ENCODE measurements around the gene TLDC2. TPM values are rescaled to one million over a fixed set of nuclear protein-coding genes. Genes with fewer than 3 reads are reported as not detected.

TLDC2 gene
- total RNA-seq (not detected), polyA plus RNA-seq (0.29 TPM)

DNA sequence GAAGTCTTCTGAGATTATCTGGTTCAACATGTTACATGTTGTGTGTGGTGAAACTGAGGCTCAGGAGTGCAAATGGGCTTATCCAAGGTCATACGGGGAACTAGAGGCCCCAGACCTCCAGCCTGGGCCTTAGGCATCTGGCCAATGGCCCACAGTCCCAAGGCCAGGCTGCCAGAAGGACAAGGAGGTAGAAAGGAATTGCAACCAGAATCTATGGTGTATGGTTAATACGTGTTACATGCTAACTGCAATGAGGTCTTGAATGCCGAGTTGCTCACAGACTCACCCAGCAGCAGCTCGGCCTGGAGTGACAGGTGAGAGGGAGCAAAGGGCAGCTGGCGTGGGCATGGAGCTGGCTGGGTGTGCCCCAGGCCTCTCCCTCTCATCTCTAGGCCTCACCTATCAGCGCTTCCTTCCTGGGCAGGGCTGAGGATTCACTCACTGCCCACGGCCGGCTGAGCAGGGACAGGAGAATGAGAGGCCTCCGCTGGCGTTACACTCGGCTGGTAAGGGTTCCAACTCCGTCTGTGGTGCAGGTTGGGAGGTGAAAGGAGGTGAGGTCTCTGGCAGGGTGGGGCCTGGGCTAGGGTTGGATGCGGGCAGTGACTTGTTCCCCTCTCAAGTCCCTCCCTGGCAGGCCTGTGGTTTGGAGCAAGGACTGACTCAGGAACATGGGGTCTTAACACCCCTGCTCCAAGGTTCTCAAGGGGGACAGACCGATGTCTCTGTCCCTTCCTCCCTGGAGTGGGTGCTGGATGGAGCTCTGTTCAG is at the start of gene TLDC2:
Gene TLDC2 (plus strand): TSS at position 437 of the 771 bp plus-strand sequence. CDS start 37 bp downstream, at position 474.
- DNase-seq: no peak
- Histone ChIP-seq H3K36me3 (ENCODE audit: insufficient read depth, low read length) (no peaks in the 10 kb centered on the region), H3K4me1 (ENCODE audit: insufficient read depth, low read length) (no peaks in the 10 kb centered on the region), H3K27ac (ENCODE audit: low read depth, low read length) (no peak within 1 kb of the TSS), H3K4me3 (ENCODE audit: low read length) (no peak within 1 kb of the TSS), H3K9me3 (ENCODE audit: low read length) (no peaks in the 10 kb centered on the region), H3K27me3 (ENCODE audit: insufficient read depth, low read length, poor library complexity, severe bottlenecking) (no peaks in the 10 kb centered on the region)
- Mint-ChIP-seq H3K27me3 (no peaks in the 10 kb centered on the region), H3K4me3 (no peak within 1 kb of the TSS), H3K9me3 (no peaks in the 10 kb centered on the region), H3K27ac (peak within 1 kb of the TSS in 4 of 8 donors; percentile 4 to 64 (median 16)), H3K4me1 (no peaks in the 10 kb centered on the region), H3K36me3 (peaks cover 0 to 3% (median 1%) of the 10 kb centered on the region in 3 donors)
- POLR2A ChIA-PET: interaction anchor here (0.7 kb wide), 2 partner anchors 97 to 175 kb away, joined by 3 to 5 read pairs; no protein-coding TSS in a partner anchor
- CTCF ChIA-PET: no interaction called here

DNA sequence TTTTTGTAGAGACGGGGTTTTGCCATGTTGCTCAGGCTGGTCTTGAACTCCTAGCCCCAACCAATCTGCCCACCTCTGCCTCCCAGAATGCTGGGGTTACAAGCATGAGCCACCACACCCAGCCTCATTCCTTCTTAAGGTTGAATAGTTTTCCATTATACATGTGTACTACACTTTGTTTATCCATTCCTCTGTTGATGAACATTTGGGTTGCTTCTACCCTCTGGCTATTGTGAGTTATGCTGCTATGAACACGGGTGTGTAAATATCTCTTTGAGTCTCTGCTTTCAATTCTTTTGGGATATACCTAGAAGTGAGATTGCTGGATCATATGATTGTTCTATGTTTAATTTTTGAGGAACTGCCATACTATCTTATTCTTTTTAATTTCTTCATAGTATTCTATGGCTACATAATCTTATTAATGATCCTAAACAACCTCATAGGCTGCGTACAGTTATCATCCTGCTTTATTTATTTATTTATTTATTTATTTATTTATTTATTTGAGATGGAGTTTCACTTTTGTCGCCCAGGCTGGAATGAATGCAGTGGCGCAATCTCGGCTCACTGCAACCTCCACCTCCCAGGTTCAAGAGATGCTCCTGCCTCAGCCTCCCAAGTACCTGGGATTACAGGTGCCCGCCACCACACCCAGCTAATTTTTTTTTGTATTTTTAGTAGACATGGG is 49.2 kb upstream of the TLDC2 start:
- H3K27ac Mint-ChIP-seq: no peak overlapping the region

DNA sequence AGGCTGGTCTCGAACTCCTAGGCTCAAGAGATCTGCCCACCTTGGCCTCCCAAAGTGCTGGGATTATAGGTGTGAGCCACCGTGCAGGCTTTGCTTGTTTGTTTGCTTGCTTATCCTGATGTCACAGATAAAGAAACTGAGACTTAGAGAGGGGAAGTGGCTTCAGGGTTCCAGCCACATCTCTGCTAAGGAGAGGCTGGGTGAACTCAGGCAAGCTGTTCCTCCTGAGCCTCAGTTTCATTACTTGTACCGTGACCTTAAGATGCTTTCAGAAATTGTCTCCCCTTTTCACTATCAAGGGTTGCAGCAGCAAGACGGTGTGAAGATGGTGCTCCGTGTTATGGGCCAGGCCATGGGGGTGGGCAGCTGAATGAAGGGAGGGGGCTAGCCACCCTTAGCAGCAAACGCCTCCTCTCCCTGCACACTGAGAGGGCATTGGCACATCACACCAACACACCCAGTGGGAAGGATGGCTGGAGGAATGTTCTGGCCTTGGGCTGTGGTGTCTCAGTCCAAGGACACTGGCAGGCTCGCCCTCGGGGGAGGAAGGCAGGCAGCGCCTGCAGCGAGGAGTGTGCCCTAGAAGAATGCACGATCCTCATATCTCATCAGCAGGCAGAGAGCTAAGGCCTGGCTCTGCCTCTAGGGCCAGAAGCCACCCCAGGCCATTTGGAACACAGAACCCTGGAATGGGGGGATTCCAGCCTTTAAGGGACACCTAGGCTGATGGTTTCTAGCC is 48.2 kb upstream of the TLDC2 start:
- H3K4me3 ChIP-seq (ENCODE audit: low read length): no peak overlapping the region
- ChIA-PET CTCF (no interaction called here), POLR2A (no interaction called here)
- Mint-ChIP-seq H3K36me3 (no peaks in the 10 kb centered on the region), H3K4me1 (peaks cover 3 to 5% (median 5%) of the 10 kb centered on the region in 3 donors), H3K9me3 (no peaks in the 10 kb centered on the region), H3K27me3 (no peaks in the 10 kb centered on the region), H3K4me3 (no peak overlapping the region), H3K27ac (no peak overlapping the region)
- no peak overlapping the region for H3K27ac ChIP-seq (ENCODE audit: low read depth, low read length)
- DNase-seq: no peak
- H3K4me1 ChIP-seq (ENCODE audit: insufficient read depth, low read length): no peaks in the 10 kb centered on the region
- no peaks in the 10 kb centered on the region for H3K27me3 ChIP-seq (ENCODE audit: insufficient read depth, low read length, poor library complexity, severe bottlenecking)
- H3K9me3 ChIP-seq (ENCODE audit: low read length): no peaks in the 10 kb centered on the region
- H3K36me3 ChIP-seq (ENCODE audit: insufficient read depth, low read length): no peaks in the 10 kb centered on the region

More for the DNA sequence above, 49.2 kb upstream of the TLDC2 start:
- no peak for DNase-seq
- H3K4me3 ChIP-seq (ENCODE audit: low read length): no peak overlapping the region
- Mint-ChIP-seq H3K9me3 (no peaks in the 10 kb centered on the region), H3K27me3 (no peaks in the 10 kb centered on the region), H3K4me3 (no peak overlapping the region), H3K4me1 (peaks cover 3 to 5% (median 5%) of the 10 kb centered on the region in 3 donors), H3K36me3 (no peaks in the 10 kb centered on the region)
- no peaks in the 10 kb centered on the region for H3K4me1 ChIP-seq (ENCODE audit: insufficient read depth, low read length)
- H3K9me3 ChIP-seq (ENCODE audit: low read length): no peaks in the 10 kb centered on the region
- no peaks in the 10 kb centered on the region for H3K27me3 ChIP-seq (ENCODE audit: insufficient read depth, low read length, poor library complexity, severe bottlenecking)
- CTCF ChIA-PET: interaction anchor here (1.2 kb wide), 1 partner anchor 18 kb away, joined by 5 read pairs; no protein-coding TSS in a partner anchor
- no peaks in the 10 kb centered on the region for H3K36me3 ChIP-seq (ENCODE audit: insufficient read depth, low read length)
- POLR2A ChIA-PET: no interaction called here
- no peak overlapping the region for H3K27ac ChIP-seq (ENCODE audit: low read depth, low read length)

DNA sequence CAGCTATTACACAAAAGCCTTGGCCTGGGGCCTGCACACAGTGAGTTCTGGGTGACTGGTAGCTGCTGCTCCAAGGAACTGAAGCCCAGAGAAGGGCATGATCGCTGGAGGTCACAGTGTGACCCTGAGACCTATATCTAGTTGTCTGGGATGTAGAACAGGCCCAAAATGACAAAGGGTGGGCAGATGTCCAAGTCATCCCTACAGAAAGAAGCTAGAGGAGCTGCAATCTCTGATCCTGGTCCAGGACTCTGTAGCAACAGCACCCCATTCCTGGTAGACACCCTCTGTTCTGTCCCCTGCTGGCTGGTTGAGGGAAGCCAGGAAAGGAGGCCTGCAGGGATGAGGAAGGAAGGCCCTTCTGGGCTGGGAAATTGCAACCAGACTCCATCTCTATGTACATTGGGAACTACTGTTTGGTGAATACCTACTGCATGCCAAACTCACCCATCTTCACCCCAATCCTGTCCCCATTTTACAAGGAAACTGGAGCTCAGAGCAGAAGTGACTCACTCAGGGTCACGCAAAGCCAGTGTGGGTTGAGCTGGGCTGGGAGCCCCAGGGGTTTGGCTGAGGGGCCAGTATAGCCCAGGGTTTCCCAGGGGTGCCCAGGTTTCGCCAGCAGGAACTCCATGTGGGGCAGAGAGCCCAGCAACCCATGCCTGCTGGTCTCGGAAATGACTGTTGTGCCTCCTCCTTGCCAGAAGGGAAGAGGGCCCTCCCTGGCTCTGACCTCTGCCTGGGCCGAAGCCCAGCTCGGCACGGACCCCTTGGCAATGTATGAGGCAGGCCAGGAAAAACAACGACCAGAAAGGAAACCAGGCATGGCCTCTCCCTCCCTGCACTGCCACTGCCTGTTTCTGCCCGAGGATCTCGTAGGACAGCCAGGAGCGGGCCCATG is 44.9 kb upstream of the TLDC2 start:
- Mint-ChIP-seq H3K36me3 (no peaks in the 10 kb centered on the region), H3K4me3 (no peak overlapping the region), H3K27me3 (no peaks in the 10 kb centered on the region), H3K9me3 (no peaks in the 10 kb centered on the region), H3K27ac (peak overlapping the region in 1 of 8 donors; percentile 72), H3K4me1 (peaks cover 8 to 12% (median 10%) of the 10 kb centered on the region in 3 donors)
- no peaks in the 10 kb centered on the region for H3K27me3 ChIP-seq (ENCODE audit: insufficient read depth, low read length, poor library complexity, severe bottlenecking)
- no peak overlapping the region for H3K4me3 ChIP-seq (ENCODE audit: low read length)
- no peak for DNase-seq
- H3K36me3 ChIP-seq (ENCODE audit: insufficient read depth, low read length): no peaks in the 10 kb centered on the region
- no peaks in the 10 kb centered on the region for H3K9me3 ChIP-seq (ENCODE audit: low read length)
- ChIA-PET POLR2A (no interaction called here), CTCF (interaction anchor here (0.8 to 1.3 kb wide), 3 partner anchors 10 to 22 kb away, joined by 3 read pairs; no protein-coding TSS in a partner anchor)
- no peaks in the 10 kb centered on the region for H3K4me1 ChIP-seq (ENCODE audit: insufficient read depth, low read length)
- no peak overlapping the region for H3K27ac ChIP-seq (ENCODE audit: low read depth, low read length)

DNA sequence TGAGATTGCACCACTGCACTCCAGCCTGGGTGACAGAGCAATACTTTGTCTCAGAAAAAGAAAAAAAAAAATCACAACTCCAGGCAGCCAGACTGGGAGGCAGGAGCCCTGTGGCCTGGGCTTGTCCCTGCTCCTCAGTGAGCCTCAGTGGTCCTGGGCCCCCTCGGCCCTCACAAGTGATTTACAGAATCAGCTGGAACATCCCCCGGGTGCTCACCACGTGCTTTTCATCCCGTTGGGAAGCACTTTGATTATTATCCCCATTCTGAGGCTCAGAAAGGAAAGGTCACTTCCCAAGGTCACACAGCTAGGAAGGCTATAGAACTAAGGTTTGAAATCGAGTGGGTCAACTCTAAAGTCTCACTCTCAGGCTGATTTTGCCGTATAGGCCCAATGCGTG is 43.1 kb upstream of the TLDC2 start:
- ChIA-PET CTCF (no interaction called here), POLR2A (no interaction called here)
- Mint-ChIP-seq H3K36me3 (no peaks in the 10 kb centered on the region), H3K9me3 (no peaks in the 10 kb centered on the region), H3K27me3 (no peaks in the 10 kb centered on the region), H3K4me3 (no peak overlapping the region), H3K27ac (no peak overlapping the region), H3K4me1 (peaks cover 5 to 9% (median 6%) of the 10 kb centered on the region in 3 donors)
- Histone ChIP-seq H3K4me1 (ENCODE audit: insufficient read depth, low read length) (no peaks in the 10 kb centered on the region), H3K36me3 (ENCODE audit: insufficient read depth, low read length) (no peaks in the 10 kb centered on the region), H3K4me3 (ENCODE audit: low read length) (no peak overlapping the region), H3K27ac (ENCODE audit: low read depth, low read length) (no peak overlapping the region), H3K9me3 (ENCODE audit: low read length) (no peaks in the 10 kb centered on the region), H3K27me3 (ENCODE audit: insufficient read depth, low read length, poor library complexity, severe bottlenecking) (no peaks in the 10 kb centered on the region)
- no peak for DNase-seq

DNA sequence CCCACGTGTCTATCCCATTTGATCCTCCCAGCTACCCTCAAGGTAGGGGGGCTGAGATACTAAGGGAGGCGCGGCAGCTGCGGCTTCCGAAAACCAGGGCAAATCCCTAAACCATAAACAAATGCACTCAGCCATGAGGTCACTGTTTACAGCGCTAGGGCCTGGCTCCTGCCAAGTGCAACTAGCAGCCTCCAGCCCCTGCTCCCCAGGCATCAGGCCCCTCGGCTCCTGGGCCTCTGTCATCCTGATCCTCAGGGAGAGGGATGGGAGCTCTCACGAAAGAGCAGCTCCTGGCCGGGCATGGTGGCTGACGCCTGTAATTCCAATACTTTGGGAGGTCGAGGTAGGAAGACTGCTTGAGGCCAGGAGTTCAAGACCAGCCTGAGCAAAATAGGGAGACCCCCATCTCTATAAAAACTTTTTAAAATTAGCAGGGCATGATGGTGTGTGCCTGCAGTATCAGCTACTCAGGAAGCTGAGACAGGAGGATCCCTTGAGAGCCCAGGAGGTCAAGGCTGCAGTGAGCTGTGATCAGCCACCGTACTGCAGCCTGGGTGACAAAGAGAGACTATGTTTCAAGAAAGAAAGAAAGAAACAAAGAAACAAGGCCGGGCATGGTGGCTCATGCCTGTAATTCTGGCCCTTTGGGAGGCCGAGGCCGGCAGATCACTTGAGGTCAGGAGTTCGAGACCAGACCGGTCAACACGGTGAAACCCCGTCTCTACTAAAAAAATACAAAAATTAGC is 42.5 kb upstream of the TLDC2 start:
- no peaks in the 10 kb centered on the region for H3K36me3 ChIP-seq (ENCODE audit: insufficient read depth, low read length)
- CTCF ChIA-PET: no interaction called here
- Mint-ChIP-seq H3K27me3 (no peaks in the 10 kb centered on the region), H3K4me1 (peaks cover 5 to 8% (median 6%) of the 10 kb centered on the region in 3 donors), H3K9me3 (no peaks in the 10 kb centered on the region), H3K4me3 (peak overlapping the region in 1 of 7 donors; percentile 80), H3K27ac (peak overlapping the region in 1 of 8 donors; percentile 64), H3K36me3 (no peaks in the 10 kb centered on the region)
- no peaks in the 10 kb centered on the region for H3K9me3 ChIP-seq (ENCODE audit: low read length)
- POLR2A ChIA-PET: interaction anchor here (0.7 kb wide), 1 partner anchor 30 kb away, joined by 3 read pairs; a partner anchor contains a TSS
- no peak overlapping the region for H3K27ac ChIP-seq (ENCODE audit: low read depth, low read length)
- H3K27me3 ChIP-seq (ENCODE audit: insufficient read depth, low read length, poor library complexity, severe bottlenecking): no peaks in the 10 kb centered on the region
- no peak overlapping the region for H3K4me3 ChIP-seq (ENCODE audit: low read length)
- no peaks in the 10 kb centered on the region for H3K4me1 ChIP-seq (ENCODE audit: insufficient read depth, low read length)
- no peak for DNase-seq

DNA sequence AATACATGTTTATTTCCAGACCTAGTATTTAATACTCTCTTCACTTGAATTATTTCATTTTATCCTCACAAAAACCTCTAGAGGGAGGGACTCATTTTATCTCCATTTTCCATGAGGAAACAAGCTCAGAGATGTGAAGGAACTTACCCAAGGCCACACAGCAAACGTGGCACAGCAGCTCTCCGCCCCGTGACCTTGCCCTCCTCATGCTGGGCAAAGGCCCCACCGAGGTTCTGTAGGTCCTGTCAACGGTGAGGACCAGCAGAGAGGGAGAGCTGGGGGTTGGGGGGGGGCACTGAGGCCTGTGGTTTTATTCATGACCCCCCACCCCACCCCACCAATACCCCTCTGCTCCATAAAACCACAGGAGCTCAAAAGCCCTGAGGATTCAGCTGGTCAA is 40.9 kb upstream of the TLDC2 start:
- peak overlapping the region in 1 of 8 donors; percentile 22 for H3K27ac Mint-ChIP-seq
- H3K4me3 ChIP-seq (ENCODE audit: low read length): peak overlapping the region; percentile 66

More for the DNA sequence above, 40.9 kb upstream of the TLDC2 start:
- no peak for DNase-seq
- H3K4me1 ChIP-seq (ENCODE audit: insufficient read depth, low read length): no peaks in the 10 kb centered on the region
- Mint-ChIP-seq H3K4me1 (peaks cover 5 to 8% (median 6%) of the 10 kb centered on the region in 3 donors), H3K9me3 (no peaks in the 10 kb centered on the region), H3K4me3 (peak overlapping the region in 5 of 7 donors; percentile 76 to 89 (median 78)), H3K27me3 (no peaks in the 10 kb centered on the region), H3K36me3 (no peaks in the 10 kb centered on the region)
- H3K27ac ChIP-seq (ENCODE audit: low read depth, low read length): peak overlapping the region; percentile 38
- ChIA-PET POLR2A (interaction anchor here (0.5 to 0.6 kb wide), 2 partner anchors 213 to 937 kb away, joined by 3 read pairs; no protein-coding TSS in a partner anchor), CTCF (interaction anchor here (1.0 to 2.0 kb wide), 5 partner anchors 10 to 52 kb away, joined by 3 to 7 read pairs (median 4); no protein-coding TSS in a partner anchor)
- H3K36me3 ChIP-seq (ENCODE audit: insufficient read depth, low read length): no peaks in the 10 kb centered on the region
- no peaks in the 10 kb centered on the region for H3K27me3 ChIP-seq (ENCODE audit: insufficient read depth, low read length, poor library complexity, severe bottlenecking)
- H3K9me3 ChIP-seq (ENCODE audit: low read length): no peaks in the 10 kb centered on the region
